ACC112 (cell line): ENCODE data around the gene TTC7B.

Experiments used
- H2AFZ ChIP-seq: fragments of 200-600 bp; sonication (generic); one replicate; pipeline ENCODE4 v1.6.0; 2017; ENCODE audit warnings: antibody characterized with exemption, low read length; ENCODE audit not compliant: unreplicated experiment
- H3K27ac ChIP-seq: fragments of 200-600 bp; sonication (generic); 2 replicates; pipeline ENCODE4 v1.5.1; 2014; ENCODE audit warnings: low read depth, mild to moderate bottlenecking, antibody characterized with exemption, low read length, moderate library complexity
- H3K27me3 ChIP-seq: fragments of 200-600 bp; sonication (generic); 2 replicates; pipeline ENCODE4 v1.6.1; 2014; ENCODE audit warnings: mild to moderate bottlenecking, antibody characterized with exemption, low read length, moderate library complexity, mixed read lengths; ENCODE audit not compliant: insufficient read depth
- H3K36me3 ChIP-seq: fragments of 200-600 bp; sonication (generic); 2 replicates; pipeline ENCODE4 v1.6.1; 2016; ENCODE audit warnings: mild to moderate bottlenecking, antibody characterized with exemption, low read length, moderate library complexity, mixed read lengths; ENCODE audit not compliant: insufficient read depth
- H3K4me1 ChIP-seq: fragments of 200-600 bp; sonication (generic); one replicate; pipeline ENCODE4 v1.6.1; 2016; ENCODE audit warnings: low read length, mixed read lengths; ENCODE audit not compliant: insufficient read depth, unreplicated experiment, control insufficient read depth
- H3K4me3 ChIP-seq: fragments of 200-600 bp; sonication (generic); 2 replicates; pipeline ENCODE4 v1.5.1; 2014; ENCODE audit warnings: mild to moderate bottlenecking, low read depth, low read length
- H3K79me2 ChIP-seq: fragments of 200-600 bp; sonication (generic); one replicate; pipeline ENCODE4 v1.6.0; 2016; ENCODE audit warnings: low read length; ENCODE audit not compliant: control insufficient read depth, unreplicated experiment, insufficient read depth

Gene TTC7B

GRCh38 chr14:90487462-90487861, 328.8 kb downstream of the TTC7B start:
- Histone ChIP-seq H3K27me3 (peaks cover 8% of the 10 kb centered on the region), H3K4me3 (no peak overlapping the region), H3K4me1 (peaks cover 15% of the 10 kb centered on the region), H3K36me3 (no peaks in the 10 kb centered on the region), H2AFZ (no peak overlapping the region), H3K27ac (no peak overlapping the region), H3K79me2 (no peaks in the 10 kb centered on the region)

DNA sequence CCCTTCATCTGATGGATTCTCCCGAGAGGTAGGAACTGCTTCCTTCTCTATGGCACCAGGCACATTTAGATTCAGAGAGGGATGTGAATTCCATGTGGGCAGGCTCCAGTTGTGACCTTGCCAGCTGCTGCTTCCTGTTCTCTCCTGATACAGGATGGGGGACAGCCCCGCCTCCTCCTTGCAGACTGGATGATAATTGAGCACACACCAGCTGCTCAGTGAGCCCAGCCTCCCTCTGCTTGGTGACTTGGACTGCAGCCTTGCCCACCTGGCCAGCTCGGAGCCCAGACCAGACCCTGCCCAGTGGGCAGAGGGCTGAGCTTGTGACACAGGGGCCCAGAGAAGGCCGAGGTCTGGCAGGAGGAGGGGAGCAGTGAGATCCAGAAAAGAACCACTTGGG, 329.2 kb downstream of the TTC7B start:
- Histone ChIP-seq H2AFZ (no peak overlapping the region), H3K4me3 (no peak overlapping the region), H3K27ac (no peak overlapping the region), H3K36me3 (no peaks in the 10 kb centered on the region), H3K79me2 (no peaks in the 10 kb centered on the region), H3K27me3 (peaks cover 8% of the 10 kb centered on the region), H3K4me1 (peaks cover 13% of the 10 kb centered on the region)

DNA sequence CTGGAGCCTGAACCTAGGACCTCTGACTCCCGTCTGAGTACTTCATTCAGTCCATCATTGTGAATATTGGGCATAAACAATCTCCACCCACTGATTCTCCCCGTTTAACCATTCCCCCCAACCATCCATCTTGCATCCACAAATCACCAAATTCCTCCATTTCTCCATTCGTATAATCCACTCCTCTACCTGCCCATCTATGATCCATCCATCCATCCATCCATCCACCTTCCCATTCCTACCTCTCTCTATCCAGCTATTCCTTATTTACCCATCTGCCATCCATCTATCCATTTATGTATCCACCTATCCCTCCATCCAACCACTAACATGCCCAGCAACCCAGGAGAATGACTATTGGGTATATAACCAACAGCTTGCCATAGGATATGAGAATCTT, 331.9 kb downstream of the TTC7B start:
- Histone ChIP-seq H3K27me3 (peaks cover 32% of the 10 kb centered on the region), H3K27ac (no peak overlapping the region), H3K79me2 (no peaks in the 10 kb centered on the region), H3K4me1 (no peaks in the 10 kb centered on the region), H3K36me3 (no peaks in the 10 kb centered on the region), H3K4me3 (no peak overlapping the region), H2AFZ (no peak overlapping the region)

GRCh38 chr14:90483571-90483974, 332.7 kb downstream of the TTC7B start:
- H3K27me3 ChIP-seq = peaks cover 33% of the 10 kb centered on the region
- no peak overlapping the region for H2AFZ ChIP-seq
- H3K79me2 ChIP-seq = no peaks in the 10 kb centered on the region
- H3K4me3 ChIP-seq = no peak overlapping the region
- H3K27ac ChIP-seq = no peak overlapping the region
- no peaks in the 10 kb centered on the region for H3K36me3 ChIP-seq
- H3K4me1 ChIP-seq = no peaks in the 10 kb centered on the region

GRCh38 chr14:90483117-90483516, 333.1 kb downstream of the TTC7B start:
- Histone ChIP-seq H3K36me3 (no peaks in the 10 kb centered on the region), H3K4me3 (no peak overlapping the region), H2AFZ (no peak overlapping the region), H3K79me2 (no peaks in the 10 kb centered on the region), H3K4me1 (no peaks in the 10 kb centered on the region), H3K27ac (no peak overlapping the region), H3K27me3 (peaks cover 37% of the 10 kb centered on the region)

DNA sequence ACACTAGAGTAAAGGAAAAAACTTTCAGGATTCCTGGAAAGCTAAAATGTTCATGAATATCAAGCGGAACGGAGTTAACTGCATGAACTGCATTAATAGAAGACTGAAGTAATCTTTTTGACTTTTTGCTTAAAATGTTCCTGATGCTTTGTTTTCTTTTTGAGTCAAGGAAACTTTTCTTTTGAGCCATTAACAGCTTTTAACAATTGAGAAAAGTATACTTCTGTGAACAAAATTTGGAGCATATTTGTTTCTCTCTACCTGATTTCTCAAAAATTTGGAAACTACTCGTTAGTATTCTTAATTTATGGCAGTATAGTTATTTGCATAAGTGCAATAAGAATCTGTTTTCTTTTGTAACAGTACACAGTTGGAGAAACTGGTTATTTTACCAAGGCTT, 340.9 kb downstream of the TTC7B start:
- no peaks in the 10 kb centered on the region for H3K36me3 ChIP-seq
- H3K4me3 ChIP-seq = no peak overlapping the region
- peaks cover 70% of the 10 kb centered on the region for H3K27me3 ChIP-seq
- no peaks in the 10 kb centered on the region for H3K4me1 ChIP-seq
- H2AFZ ChIP-seq = no peak overlapping the region
- no peak overlapping the region for H3K27ac ChIP-seq
- no peaks in the 10 kb centered on the region for H3K79me2 ChIP-seq
